ENCODE data around the gene MTMR2. TPM values are rescaled to one million over a fixed set of nuclear protein-coding genes. Genes with fewer than 3 reads are reported as not detected.
A peak's percentile ranks its signal among the peaks of the same experiment; 100 is the strongest.

Gene MTMR2
- total RNA-seq, 1 experiment from 2014 or later: 59.0 TPM

GRCh38 chr11:95853138-95853537 is 70.8 kb downstream of the MTMR2 start:
- no peak overlapping the region for H3K14ac ChIP-seq (ENCODE audit: insufficient read depth, low read length)
- no peaks in the 10 kb centered on the region for H3K79me1 ChIP-seq (ENCODE audit: insufficient read depth, low read depth, low read length, poor library complexity, severe bottlenecking)
- H3K4me1 ChIP-seq (ENCODE audit: insufficient read depth, low read length): no peaks in the 10 kb centered on the region
- no peak overlapping the region for H2AK5ac ChIP-seq (ENCODE audit: insufficient read length, low read length)
- H2AFZ ChIP-seq (ENCODE audit: low read length): no peak overlapping the region
- peak overlapping the region in 1 of 3 experiments; percentile 2; a peak in 1 of 7 replicates for H3K27ac Mint-ChIP-seq
- H3K36me3 Mint-ChIP-seq (ENCODE audit: insufficient read depth in 1 of 3, low read depth in 3 of 3): peaks cover 0 to 11% (median 9%) of the 10 kb centered on the region in 3 experiments; a peak in 4 of 7 replicates
- no peak overlapping the region for H3K56ac ChIP-seq (ENCODE audit: insufficient read length, low read depth, low read length)
- H2BK20ac ChIP-seq (ENCODE audit: low read depth, low read length, poor library complexity, severe bottlenecking): no peak overlapping the region
- no peak overlapping the region for H3K9ac ChIP-seq (ENCODE audit: extremely low read depth, insufficient read length, low read length)
- no peaks in the 10 kb centered on the region for H4K20me1 ChIP-seq (ENCODE audit: control insufficient read depth, insufficient read depth, insufficient read length)
- H3K18ac ChIP-seq (ENCODE audit: insufficient read length, low read depth, low read length): no peak overlapping the region
- H3K27me3 Mint-ChIP-seq (ENCODE audit: low read depth): no peaks in the 10 kb centered on the region
- H3K27me3 ChIP-seq (ENCODE audit: insufficient read depth, low read length): no peaks in the 10 kb centered on the region
- H3K23ac ChIP-seq (ENCODE audit: insufficient read length, low read depth, low read length): no peak overlapping the region
- no peak overlapping the region for H4K91ac ChIP-seq (ENCODE audit: insufficient read length, low read depth, low read length)
- no peak overlapping the region for H3K4me2 ChIP-seq (ENCODE audit: insufficient read depth, insufficient read length, low read length)
- no peak overlapping the region for H3T11ph ChIP-seq (ENCODE audit: low read length)
- no peaks in the 10 kb centered on the region for H3K79me2 ChIP-seq (ENCODE audit: insufficient read depth, low read length)
- peaks cover 0 to 4% of the 10 kb centered on the region in 2 experiments; a peak in 3 of 4 replicates for H3K4me1 Mint-ChIP-seq
- no peak overlapping the region for H4K5ac ChIP-seq (ENCODE audit: insufficient read length, low read depth, low read length)
- H2BK15ac ChIP-seq (ENCODE audit: low read depth, low read length): no peak overlapping the region
- no peak for DNase-seq
- no peak overlapping the region for H2BK5ac ChIP-seq (ENCODE audit: insufficient read length, low read length)
- H3K23me2 ChIP-seq (ENCODE audit: insufficient read length, low read depth, low read length, poor library complexity, severe bottlenecking): no peaks in the 10 kb centered on the region
- H3K9me3 Mint-ChIP-seq: no peaks in the 10 kb centered on the region
- TF ChIP-seq CTCF (conservative IDR thresholded peaks at IDR 0.05): no peak
- no peak overlapping the region for H3K27ac ChIP-seq (ENCODE audit: insufficient read length, low read depth, low read length)
- no peak overlapping the region for H3K4ac ChIP-seq (ENCODE audit: low read depth, low read length)
- no peaks in the 10 kb centered on the region for H3K9me3 ChIP-seq (ENCODE audit: control insufficient read depth, low read depth, low read length)
- no peak overlapping the region for H2BK12ac ChIP-seq (ENCODE audit: insufficient read length, low read depth, low read length)
- no peak overlapping the region for H2BK120ac ChIP-seq (ENCODE audit: low read depth, low read length, poor library complexity, severe bottlenecking)
- no peak overlapping the region for H4K8ac ChIP-seq (replicated peaks; ENCODE audit: insufficient read length, low read depth, low read length)
- H3K4me3 Mint-ChIP-seq: no peak overlapping the region

Measured in H9 (cell line).